MM.1S (cell line): Measurements from ENCODE around the gene KCNQ1.

Experiments
- EZH2phosphoT487 ChIP-seq: fragments of 300-600 bp; sonication (generic); IDR thresholded peaks from 2 replicates; pipeline ENCODE4 v1.6.1; 2018; ENCODE audit warnings: antibody characterized with exemption, low read length
- TF ChIP-seq, protein P1 (sequence below): fragments of 300-600 bp; sonication (generic); IDR thresholded peaks from 2 replicates; pipeline ENCODE4 v1.5.1; 2016; ENCODE audit warnings: antibody characterized with exemption, low read length, mixed read lengths

DNA sequence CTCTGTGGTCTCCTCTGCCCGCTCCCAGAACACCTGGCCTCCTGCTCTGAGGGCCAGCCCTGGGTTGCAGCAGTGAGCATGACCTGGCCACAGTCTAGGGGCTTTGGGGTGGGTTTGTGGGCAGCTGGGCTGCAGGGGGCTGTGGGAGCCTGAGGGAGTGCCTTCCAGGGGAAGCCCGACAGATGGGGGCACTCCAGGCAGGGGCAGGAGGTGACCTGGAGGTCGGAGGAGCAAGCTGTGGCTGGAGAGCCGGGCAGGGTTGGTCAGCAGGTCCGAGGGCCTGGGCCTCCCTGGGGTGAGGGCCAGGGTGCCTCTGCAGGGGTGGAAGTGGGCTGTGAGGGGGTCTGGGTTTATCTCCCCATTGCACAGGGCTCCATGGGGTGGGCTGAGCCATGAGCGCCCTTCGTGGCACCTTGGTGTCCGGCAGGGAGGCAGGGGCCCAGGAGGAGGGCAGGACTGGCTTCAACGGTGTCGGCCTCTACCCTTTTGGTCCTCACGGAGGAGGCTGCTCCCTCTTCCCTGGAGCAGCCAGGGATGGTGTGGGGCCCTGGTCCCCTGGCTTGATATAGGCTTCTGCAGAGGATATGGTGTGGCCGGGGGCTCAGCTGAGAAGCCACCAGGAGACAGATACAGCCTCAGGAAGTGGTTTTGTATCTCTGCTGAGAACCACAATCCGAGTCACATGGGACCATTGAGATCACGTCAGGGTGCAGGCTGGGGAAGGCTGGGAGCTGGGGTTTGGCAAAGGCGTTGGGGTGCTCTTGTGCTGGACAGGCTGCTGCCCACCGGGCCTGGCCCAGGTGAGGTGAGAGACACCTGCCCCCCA, 22.3 kb downstream of the KCNQ1 start:
- TF ChIP-seq, protein P1, sequence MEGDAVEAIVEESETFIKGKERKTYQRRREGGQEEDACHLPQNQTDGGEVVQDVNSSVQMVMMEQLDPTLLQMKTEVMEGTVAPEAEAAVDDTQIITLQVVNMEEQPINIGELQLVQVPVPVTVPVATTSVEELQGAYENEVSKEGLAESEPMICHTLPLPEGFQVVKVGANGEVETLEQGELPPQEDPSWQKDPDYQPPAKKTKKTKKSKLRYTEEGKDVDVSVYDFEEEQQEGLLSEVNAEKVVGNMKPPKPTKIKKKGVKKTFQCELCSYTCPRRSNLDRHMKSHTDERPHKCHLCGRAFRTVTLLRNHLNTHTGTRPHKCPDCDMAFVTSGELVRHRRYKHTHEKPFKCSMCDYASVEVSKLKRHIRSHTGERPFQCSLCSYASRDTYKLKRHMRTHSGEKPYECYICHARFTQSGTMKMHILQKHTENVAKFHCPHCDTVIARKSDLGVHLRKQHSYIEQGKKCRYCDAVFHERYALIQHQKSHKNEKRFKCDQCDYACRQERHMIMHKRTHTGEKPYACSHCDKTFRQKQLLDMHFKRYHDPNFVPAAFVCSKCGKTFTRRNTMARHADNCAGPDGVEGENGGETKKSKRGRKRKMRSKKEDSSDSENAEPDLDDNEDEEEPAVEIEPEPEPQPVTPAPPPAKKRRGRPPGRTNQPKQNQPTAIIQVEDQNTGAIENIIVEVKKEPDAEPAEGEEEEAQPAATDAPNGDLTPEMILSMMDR: no peak
- TF ChIP-seq EZH2phosphoT487: no peak
